IMR-90 (cell line): ENCODE data around the gene MPPED2.

Experiments used
- MXI1 ChIP-seq: IDR thresholded peaks from 2 replicates; pipeline ENCODE4 v1.6.1; 2012; ENCODE audit warnings: low read depth, mild to moderate bottlenecking, low read length, moderate library complexity, borderline replicate concordance
- RFX5 ChIP-seq: IDR thresholded peaks from 2 replicates; pipeline ENCODE4 v1.8.0; 2012; ENCODE audit warnings: low read depth, mild to moderate bottlenecking, low read length, moderate library complexity
- TF ChIP-seq, protein P1 (sequence below): conservative IDR thresholded peaks from 2 replicates; pipeline ENCODE4 v1.5.1; 2012; ENCODE audit warnings: mild to moderate bottlenecking, low read depth, low read length, improper control_type of control experiment

DNA sequence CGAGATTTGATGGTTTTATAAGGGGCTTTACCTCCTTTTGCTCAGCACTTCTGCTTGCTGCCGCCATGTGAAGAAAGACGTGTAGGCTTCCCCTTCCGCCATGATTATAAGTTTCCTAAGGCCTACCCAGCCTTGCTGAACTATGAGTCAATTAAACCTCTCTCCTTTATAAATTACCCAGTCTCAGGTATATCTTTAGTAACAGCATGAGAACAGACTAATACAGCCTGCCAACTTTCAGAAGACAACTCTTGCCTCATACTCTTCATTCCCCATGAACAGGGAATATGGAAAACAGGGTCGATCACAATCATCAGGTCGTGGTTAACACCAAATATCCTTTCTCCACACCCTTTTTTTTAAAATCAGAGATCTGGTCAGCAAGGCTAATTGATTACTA is 83.0 kb downstream of the MPPED2 start:
- TF ChIP-seq, protein P1, sequence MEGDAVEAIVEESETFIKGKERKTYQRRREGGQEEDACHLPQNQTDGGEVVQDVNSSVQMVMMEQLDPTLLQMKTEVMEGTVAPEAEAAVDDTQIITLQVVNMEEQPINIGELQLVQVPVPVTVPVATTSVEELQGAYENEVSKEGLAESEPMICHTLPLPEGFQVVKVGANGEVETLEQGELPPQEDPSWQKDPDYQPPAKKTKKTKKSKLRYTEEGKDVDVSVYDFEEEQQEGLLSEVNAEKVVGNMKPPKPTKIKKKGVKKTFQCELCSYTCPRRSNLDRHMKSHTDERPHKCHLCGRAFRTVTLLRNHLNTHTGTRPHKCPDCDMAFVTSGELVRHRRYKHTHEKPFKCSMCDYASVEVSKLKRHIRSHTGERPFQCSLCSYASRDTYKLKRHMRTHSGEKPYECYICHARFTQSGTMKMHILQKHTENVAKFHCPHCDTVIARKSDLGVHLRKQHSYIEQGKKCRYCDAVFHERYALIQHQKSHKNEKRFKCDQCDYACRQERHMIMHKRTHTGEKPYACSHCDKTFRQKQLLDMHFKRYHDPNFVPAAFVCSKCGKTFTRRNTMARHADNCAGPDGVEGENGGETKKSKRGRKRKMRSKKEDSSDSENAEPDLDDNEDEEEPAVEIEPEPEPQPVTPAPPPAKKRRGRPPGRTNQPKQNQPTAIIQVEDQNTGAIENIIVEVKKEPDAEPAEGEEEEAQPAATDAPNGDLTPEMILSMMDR: no peak
- TF ChIP-seq RFX5 (no peak), MXI1 (no peak)
